ENCODE results near the gene COL25A1.
"Not testable (repeated sequence)": the region's sequence is repeated elsewhere in the genome, so short reads cannot be mapped to it uniquely, and the experiment has no call there.

COL25A1 gene

GRCh38 chr4:109163493-109163892 is 139.0 kb downstream of the COL25A1 start:
- DNase-seq, result no peak

DNA sequence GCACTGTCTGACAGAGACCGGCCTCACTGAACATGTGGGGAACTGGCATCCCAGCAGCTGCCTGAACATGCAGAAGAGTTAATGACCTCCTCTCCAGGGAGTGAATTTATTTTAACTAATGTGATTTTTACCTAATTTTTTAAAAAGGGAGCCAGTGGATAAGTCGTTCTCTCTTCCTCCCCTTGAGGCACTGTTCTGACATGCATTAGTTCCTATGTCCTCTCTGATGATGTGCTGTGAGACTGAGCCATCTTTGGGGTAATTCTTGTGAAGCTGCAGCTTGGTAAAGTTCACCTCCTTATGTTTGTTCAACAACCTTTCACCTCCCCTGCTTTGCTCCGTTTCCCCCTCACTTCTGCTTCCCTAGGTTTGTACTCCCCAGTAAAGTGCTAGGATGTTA is 139.7 kb downstream of the COL25A1 start:
- DNase-seq, result no peak

DNA sequence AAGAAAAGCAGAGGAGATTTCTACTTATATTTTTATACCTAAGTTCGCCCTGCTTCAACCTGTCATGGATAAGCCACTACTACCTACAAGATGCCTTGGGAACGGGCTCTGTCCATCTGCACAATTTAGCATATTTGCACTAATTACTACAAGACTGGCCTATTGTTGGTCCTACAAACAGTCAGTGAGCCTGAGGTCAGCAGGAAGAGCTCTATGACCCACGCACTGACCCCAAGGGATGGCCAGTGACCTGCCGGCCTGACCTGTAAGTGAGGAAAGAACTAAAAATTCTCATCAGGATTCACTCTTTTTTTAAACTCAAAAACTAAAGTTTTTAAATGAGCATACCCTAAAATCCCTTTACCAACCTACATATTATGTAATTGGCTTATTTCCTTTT is 142.0 kb downstream of the COL25A1 start:
- DNase-seq, result no peak

DNA sequence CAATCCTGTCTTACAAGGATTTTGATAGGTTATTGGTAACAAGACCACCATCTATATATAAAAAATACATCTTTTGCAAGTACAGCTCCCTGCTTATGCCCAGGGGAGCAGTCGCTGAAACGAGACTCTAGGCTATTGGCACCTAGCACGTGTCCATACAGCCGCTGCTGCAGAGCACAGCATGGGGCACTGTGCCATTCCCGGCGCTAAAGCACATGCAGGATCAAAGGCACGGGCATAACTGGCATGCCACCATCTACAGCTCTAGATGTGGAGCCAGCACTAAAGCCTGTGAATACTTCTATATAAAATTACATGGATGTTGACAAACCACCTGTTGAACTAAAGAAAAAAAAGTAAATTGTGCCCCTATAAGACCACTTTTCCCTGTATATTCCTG is 144.8 kb downstream of the COL25A1 start:
- DNase-seq, result no peak

DNA sequence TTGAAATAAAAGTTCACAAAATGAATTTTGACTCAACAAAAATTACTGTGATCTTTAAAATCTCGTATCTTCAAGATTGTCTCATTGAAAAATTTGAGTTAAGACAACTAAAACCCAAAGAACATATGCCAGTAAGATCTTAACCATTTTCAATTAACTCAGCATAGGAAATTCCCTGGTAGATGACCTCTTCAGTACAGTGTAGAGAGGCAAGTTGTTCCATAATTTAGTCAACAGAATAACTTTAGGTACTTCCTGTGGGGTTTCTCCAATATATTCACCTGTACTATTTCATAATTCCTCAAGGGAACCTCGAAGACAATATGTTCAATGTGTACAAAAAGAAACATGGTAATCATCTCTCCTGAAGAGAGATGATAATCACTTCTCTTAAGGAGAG is 145.3 kb downstream of the COL25A1 start:
- no peak for DNase-seq

- DNase-seq, result no peak
Measured at GRCh38 chr4:109156356-109156755, 146.1 kb downstream of the COL25A1 start.

DNA sequence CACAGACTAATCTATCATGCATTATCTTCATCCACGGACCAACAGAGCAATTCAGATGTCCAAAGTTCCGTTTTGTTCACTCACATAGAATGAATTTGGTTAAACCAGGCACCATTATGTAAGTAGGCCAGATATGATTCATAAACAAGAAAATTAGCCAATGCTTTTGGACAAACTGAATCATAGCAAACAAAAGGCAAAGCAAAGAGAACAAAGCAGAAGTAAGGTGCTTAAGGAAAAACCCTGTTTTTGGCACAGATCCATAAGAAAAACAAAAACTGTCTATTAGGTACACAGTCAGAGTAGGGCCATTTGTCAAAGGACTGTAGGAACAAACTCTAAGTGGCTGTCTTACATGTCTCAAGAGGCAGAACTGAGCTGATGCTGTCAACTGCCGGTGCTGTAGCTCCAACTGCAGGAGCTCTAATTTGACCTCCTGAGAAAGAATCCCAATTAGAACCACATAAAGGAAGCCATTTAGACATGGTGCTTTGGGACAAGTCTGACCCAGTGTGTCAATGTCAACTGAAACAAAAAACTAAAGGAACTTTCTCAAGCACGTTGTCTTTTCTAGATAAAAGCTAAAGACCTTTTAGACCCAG is 146.7 kb downstream of the COL25A1 start:
- DNase-seq, result no peak

DNA sequence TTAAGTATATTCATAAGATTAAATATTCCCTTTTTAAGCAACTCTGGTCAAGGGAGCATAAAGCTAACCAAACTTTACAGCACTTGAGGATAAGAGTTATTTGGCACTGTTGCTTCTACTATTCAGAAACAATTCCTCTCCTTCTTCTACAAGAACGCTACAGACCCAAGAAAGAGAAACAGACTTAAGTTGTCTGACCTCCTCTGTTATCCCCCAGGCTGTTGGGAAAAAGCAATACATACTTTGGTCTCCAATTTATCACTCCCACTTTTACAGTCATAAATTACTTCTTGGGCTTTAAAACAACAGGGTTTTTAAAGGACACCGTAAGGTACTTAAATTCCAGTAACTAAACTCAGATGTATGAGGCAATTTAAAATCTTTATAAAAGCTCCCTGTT is 147.4 kb downstream of the COL25A1 start:
- no peak for DNase-seq

GRCh38 chr4:109154424-109154823 is 148.0 kb downstream of the COL25A1 start:
- DNase-seq, result no peak

GRCh38 chr4:109149836-109150235 is 152.6 kb downstream of the COL25A1 start:
- DNase-seq, result no peak

DNA sequence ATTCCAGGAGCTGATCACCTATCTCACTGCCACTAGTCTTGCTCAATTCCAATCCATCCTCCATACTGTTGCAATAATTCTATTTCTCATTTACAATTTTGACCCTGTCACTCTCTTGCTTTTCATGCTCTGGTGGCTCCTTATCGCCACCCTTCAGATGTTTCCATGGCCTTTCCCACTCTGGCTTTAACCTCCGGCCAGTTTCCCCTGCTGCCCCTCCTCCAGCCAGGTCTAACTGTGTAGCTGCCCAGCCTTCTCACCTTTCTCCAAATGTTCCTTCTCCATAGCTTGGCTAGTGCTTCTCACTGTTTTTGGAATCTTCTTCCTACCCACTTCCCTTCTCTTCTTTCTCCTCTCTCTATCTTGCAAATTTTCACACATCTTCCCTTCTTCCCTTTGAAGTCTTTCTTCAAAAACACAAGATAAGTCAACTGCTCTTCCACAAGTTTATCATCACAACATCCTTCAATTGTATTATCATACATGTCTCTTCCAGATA is 153.8 kb downstream of the COL25A1 start:
- DNase-seq, result no peak

DNA sequence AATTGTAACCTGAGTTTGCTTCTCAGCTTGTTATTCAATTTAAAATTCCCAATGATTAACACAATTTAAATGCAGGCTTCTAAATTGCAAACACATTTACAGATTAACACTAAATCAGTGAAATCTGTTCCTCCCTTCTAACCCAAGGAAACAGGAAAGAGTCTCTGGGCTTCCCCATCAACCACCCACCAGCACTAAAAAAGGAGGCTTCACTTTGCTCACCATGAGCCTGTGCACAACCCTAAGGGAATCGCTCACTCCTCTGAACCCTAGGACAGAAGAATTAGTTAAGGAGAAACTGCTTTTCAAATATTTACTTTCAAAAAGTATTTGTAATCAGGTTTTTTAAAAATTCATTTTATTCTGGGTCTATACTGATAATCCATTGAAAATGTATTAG is 155.3 kb downstream of the COL25A1 start:
- DNase-seq, result no peak

DNA sequence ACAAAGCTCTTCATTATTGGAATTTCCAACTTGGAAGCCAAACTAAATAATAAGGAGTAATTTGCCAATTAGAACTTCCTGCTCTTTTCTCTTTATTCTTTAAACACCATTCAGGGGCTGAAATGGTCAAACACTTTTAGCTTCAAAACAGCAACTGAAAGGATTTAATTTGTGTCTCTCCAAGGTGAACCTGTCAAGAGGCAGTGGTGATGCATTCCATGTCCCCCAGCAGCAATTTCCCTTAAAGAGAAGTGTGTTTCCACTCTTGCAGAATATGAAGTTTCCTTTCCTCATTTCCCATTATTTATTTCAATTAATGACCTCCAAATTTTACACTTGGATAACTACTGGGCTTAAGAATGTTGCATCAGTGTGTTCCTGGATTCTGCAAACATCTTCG is 156.0 kb downstream of the COL25A1 start:
- no peak for DNase-seq

GRCh38 chr4:109138125-109138524 is 164.3 kb downstream of the COL25A1 start:
- not testable (repeated sequence) for DNase-seq

DNA sequence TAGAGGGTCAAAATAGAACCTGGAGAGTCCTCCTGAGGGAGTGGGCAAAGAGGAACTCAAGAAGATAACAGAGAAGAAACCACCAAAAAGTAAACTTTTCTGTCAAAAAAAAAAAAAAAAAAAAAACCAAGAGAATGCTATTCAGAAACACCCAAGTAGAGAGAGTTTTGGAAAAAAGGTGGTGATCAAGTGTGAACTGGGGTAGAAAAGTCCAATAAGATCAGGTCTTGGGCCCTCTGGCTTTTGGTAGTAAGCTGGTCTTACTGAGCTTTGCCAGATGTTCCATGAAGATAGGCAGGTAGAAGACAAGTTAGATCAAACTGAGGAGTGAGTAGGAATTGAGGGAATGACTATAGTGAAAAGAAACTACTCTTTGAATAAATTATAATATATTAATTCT is 167.5 kb downstream of the COL25A1 start:
- DNase-seq, result no peak

GRCh38 chr4:109134268-109134667 is 168.2 kb downstream of the COL25A1 start:
- no peak for DNase-seq

DNA sequence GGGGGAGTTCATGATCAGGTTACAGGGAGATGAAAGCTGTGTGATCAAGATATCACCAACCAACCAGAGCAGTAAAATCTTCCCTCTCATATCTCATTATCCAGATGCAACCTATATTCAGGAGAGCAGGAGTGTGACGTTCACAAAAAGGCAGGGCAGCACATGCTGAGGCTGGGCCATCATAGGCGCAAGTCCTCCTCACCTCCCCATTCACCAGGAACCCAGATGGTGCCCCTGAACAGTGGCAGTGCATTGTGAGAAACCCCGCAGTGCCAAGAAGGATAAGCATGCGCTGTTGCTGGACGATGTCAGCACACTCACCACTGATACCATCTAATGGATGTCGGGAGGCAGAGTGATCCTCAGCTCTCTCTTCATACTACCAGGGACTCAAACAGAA is 170.9 kb downstream of the COL25A1 start:
- no peak for DNase-seq

DNA sequence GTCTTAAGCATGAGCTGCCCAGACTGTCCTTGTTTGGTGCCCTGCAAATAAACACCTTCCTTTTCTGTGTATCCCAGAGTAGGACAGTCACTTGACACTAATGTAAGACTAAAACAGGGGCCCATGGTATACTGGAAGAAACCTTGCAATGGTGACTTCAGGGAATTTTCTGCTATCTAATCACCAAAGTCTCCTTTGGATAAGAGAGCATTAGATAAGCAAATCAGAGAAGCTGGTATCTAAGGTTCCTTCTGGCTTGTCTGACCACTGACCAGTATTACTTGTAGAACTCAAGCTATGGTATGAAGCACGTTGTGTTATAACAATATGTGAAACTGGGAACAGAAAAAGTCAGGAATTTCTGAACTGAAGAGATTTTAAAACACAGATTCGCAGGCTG is 173.9 kb downstream of the COL25A1 start:
- DNase-seq, result no peak

DNA sequence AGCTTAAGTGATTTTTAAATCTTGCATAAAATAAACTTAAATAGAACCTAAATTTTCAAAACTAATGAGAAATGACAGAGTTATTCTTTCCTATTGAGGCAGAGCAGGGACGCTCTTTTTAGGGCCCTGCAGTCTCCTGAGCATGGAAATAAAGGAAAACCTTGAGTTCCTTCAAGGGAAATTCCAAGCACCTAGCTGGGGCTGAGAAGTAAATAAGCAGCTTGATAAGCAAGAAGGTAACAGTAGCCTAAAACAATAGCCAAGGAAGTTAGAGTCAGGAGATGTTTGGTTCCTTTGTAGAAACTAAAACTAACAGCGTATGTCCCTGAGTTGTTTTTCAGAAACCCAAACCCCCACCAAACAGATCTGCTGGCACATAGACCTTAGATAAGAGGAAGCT is 174.6 kb downstream of the COL25A1 start:
- DNase-seq, result no peak

GRCh38 chr4:109126856-109127255 is 175.6 kb downstream of the COL25A1 start:
- no peak for DNase-seq

DNA sequence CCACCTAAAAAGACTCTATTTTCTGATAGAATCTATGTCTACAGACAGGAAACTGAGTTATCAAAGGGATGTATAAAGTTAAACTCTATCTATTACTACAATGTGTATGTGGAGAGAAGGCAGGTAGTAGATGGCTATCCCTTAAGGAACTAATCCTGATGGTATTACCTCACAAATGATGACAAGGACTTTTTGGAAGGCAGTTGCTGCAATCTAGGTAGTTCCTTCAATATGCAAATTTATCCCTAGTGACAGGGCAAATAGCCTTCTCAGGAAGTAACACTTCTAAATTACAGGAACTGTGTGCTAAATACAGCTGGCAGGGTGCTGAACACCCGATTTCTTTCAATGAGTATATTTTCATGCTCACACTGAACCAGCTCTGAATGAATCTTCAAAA is 177.4 kb downstream of the COL25A1 start:
- no peak for DNase-seq

- DNase-seq, result no peak
Measured at GRCh38 chr4:109123951-109124350, 178.5 kb downstream of the COL25A1 start.

DNA sequence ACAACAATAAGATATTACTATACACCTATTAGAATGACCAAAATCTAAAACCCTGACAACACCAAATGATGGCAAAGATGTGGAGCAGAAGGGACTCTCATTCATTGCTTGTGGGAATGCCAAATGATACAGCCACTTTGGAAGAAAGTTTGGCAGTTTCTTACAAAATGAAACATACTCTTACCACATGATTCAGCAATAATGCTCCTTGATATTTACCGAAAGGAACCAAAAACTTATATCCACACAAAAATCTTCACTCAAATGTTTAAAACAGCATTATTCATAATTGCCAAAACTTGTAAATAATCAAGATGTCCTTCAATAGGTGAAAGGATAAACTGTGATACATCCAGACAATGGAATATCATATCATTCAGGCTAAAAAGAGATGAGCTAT is 180.9 kb downstream of the COL25A1 start:
- no peak for DNase-seq

DNA sequence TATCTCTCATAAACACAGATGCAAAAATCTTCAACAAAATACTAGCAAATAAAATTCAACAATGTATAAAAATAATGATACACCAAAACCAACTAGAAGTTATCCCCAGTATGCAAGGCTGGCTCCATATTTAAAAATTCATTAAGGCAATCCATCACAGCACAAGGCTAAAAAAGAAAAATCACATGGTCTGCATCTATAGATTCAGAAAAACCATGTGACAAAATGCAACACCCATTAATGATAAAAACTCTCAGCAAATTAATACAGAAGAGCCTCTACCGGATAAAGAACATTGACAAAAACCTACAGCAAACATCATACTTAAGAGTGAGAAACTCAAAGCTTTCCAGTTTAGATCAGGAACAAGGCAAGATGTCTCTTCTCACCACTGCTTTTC is 182.6 kb downstream of the COL25A1 start:
- DNase-seq, result no peak

- no peak for DNase-seq
Measured at GRCh38 chr4:109118635-109119034, 183.8 kb downstream of the COL25A1 start.

GRCh38 chr4:109114501-109114900 is 188.0 kb downstream of the COL25A1 start:
- no peak for DNase-seq

Data from NCI-H1092 (cell line).